Activated naive CD4-positive, alpha-beta T cell (primary cell): ENCODE results near the gene IL21.
"Not testable (repeated sequence)": the region's sequence is repeated elsewhere in the genome, so short reads cannot be mapped to it uniquely, and the experiment has no call there.

ENCODE experiments used
- DNase-seq, 4 experiments: peaks; one replicate each; lab custom pipeline; 2025; lab: John Stamatoyannopoulos, UW

Gene IL21

GRCh38 chr4:122621016-122621507, at the start of gene IL21:
Gene IL21 (minus strand): TSS chr4:122621066. CDS start chr4:122621011, 55 bp downstream.
- no peak for DNase-seq

- no peak for DNase-seq
Measured at GRCh38 chr4:122669911-122670738, 49.3 kb upstream of the IL21 start.

GRCh38 chr4:122668241-122668640, 47.4 kb upstream of the IL21 start:
- DNase-seq = no peak

DNA sequence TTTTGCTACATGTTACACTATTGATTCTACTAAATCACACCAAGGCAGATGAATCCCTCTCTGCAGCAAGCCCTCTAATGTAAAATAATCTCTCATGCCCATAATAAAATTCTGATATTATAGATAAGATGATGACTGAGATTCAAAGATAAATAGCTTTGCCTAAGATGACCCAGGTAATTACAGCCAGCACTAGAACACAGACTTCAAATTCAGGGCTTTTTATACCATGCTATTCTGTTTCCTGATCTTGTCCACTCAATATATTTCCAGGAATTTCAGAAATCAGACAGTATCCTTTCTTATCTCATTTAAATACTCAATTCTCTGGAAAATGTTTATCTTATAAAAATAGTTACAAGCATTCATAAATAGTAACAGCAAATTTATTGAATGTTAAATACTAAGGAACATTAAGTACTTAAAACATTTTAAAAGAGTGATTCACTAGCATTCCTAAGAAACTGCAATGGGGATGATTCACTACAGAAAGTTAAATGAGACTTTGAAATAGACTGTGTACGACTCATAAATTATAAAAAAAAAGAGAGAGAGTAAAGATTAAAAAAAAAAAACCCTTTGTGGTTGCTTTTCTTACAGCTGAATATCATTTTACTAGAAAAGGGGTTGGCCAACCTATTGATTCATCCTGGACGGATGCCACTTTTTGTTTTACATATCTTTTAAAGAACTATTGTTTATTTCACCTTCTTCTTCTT, 45.8 kb upstream of the IL21 start:
- DNase-seq = no peak

- DNase-seq = no peak
Measured at GRCh38 chr4:122665161-122665929, 44.5 kb upstream of the IL21 start.

GRCh38 chr4:122663814-122664610, 43.1 kb upstream of the IL21 start:
- DNase-seq = no peak

GRCh38 chr4:122663291-122663690, 42.4 kb upstream of the IL21 start:
- no peak for DNase-seq

DNA sequence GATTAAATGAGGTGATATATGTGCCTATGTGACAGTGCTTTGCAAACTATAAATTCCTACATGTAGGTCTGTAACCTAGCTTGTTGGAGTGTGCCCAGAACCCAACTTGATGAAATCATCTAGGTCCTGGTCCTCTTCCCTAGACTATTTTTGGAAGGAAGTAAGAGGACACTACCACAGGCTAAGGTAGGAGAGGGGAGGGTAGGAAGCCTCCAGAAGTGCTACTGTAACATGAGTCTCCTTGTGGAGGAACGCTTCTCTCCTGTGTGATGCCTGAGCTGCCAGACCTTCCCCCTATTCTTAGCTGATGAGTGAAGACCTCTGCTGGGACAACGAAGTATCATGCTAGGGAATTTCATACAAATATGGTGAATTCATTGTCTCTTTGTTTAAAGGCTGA, 41.8 kb upstream of the IL21 start:
- DNase-seq = no peak

GRCh38 chr4:122661176-122662160, 40.6 kb upstream of the IL21 start:
- DNase-seq = no peak

GRCh38 chr4:122658818-122659295, 38.0 kb upstream of the IL21 start:
- no peak for DNase-seq

DNA sequence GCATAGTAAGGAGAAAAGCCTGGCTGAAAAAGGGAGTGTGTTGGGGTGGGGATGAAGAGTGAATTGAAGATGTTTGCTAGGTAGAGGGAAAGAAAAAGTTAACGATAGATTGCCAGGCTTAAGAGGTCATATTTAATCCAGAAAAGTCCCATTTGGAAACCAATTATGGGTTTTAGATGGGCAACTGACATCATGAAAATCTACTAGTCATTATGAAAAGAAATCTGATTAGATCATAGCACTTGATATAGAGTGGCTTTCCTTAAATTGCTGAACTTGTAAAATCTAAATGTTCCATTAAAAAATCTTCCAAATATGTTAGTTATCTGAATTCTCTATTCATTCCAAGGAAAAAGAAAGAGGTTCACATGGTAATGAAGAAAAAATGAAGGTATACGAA, 37.5 kb upstream of the IL21 start:
- no peak for DNase-seq

- no peak for DNase-seq
Measured at GRCh38 chr4:122657553-122657952, 36.7 kb upstream of the IL21 start.

GRCh38 chr4:122656583-122656982, 35.7 kb upstream of the IL21 start:
- DNase-seq = not testable (repeated sequence)

- no peak for DNase-seq
Measured at GRCh38 chr4:122652379-122652778, 31.5 kb upstream of the IL21 start.

DNA sequence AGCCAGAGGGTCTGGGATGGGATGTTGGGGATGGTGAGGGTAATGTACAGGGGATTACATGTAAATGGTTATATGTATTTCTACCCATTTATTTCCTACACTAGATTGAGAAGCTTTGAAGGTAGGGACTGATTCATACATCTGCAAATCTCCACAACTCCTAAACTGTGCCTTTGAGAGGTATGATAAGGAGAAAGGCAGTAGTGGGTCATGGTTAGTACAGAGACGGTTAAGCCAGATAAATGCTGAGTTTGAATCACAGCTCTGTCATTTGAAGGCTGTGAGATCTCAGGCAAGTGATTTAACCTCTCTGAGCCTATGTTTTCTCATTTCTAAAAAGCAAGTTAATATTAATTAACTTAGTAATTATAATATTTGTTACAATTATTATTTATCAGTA, 29.3 kb upstream of the IL21 start:
- no peak for DNase-seq

DNA sequence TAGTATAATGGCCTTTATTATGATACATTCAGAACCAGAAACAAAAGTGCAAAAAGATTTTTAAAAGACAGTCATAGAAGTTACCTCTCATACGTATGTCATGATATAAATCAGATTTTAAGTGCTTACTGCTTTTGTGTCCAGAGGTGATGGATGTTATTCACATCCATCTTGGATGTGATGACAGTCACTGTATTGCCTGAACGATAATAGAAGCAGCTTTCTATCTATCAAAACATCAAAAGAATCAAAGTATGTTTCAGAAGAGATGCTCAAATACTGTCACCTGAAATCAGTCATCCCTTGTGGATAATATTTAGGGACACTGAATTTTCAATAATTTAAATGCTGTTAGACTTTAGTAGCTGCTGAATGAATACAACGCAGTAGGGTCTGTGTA, 26.8 kb upstream of the IL21 start:
- DNase-seq = no peak

- DNase-seq = no peak
Measured at GRCh38 chr4:122643257-122643656, 22.4 kb upstream of the IL21 start.

- no peak for DNase-seq
Measured at GRCh38 chr4:122639181-122639580, 18.3 kb upstream of the IL21 start.

DNA sequence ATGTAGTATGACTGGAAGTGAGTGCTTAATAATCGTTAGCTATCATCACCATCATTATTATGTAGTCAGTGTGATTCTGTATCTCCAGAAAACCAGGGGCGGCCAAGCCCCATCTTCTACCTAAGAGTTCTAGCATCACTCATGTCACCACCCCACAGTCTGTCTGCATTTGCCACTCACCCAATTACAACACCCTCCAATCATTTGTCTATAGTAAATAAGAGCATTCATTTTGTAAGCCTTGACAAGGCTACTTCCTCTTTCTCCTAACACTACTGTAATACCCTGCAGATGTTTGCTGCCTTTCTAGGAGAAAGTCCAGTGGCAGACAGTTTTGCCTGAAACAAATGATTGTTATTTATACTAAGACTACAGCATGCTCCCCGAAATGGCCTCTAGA, 15.8 kb upstream of the IL21 start:
- DNase-seq = no peak

DNA sequence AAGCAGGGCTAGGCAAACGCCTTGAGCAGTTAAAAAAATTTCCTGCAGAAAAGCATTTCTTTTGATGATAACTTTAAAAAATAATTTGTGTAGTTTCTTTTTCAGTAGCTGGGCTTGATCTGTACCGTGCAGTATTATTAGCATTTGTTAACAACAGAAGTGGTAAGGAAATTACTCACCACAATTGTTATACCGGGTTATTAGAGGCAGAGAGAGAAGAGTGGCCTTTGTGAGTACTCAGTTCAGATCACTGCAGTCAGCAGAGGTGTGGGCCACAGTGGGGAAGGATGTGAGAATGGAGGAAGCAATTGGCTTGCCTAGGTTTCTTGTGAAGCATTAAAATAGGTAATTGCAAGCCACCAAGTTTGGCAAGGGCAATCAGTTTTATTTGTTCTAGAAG, 14.3 kb upstream of the IL21 start:
- no peak for DNase-seq
